ENCODE results near the gene DCDC2.

DCDC2 gene

GRCh38 chr6:24140591-24140990 is 217.3 kb downstream of the DCDC2 start:
- no peak for FAIRE-seq

DNA sequence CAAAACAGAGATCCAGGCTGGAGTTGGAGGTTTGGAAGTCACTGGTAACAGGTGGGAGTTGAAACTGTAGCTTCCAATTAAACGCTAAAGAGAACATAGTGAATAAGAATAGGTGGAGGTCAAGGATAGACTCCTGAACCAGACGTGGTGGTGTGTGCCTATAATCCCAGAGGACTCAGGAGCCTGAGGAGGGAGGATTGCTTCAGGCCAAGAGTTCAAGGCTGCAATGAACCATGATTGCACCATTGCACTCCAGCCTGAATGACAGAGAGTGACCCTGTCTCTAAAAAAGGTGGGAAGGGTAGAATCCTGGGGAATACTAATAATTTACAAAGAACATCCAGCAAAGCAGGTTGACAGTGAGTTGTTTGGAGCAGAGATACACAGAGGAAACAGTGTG is 218.2 kb downstream of the DCDC2 start:
- FAIRE-seq, result no peak

GRCh38 chr6:24139080-24139479 is 218.8 kb downstream of the DCDC2 start:
- no peak for FAIRE-seq

- FAIRE-seq, result no peak
Observed at GRCh38 chr6:24131751-24132150, 226.1 kb downstream of the DCDC2 start.

GRCh38 chr6:24127316-24127715 is 230.5 kb downstream of the DCDC2 start:
- no peak for FAIRE-seq

DNA sequence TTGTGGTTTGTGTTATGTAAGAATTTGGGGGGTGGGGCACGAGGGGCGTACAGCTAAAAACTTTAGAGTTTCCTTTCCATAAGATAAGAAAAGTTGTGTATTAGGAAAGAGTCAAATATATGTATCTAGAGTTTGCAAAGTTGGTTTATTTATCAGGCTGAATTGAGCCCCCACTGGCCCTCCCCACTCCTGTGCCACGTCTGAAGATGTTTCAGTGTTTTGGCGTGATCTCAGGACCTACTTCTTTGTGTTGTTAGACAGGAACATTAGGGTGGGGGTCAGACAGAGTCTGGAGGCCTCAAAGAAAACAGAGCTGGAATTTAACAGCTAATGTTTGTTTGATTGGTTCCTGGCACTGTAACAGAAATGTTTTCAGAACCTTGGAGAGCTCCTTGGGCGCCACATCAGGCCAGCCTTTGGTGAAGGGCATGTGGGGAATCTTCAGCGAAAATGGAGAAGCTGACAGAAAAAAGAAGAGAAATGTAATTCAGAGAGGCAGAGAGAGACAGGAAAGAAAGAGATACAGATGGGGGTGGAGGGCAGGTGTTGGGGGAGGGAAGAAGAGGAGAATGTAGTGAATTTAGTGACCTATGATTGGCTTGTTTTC is 231.2 kb downstream of the DCDC2 start:
- FAIRE-seq, result no peak

GRCh38 chr6:24125980-24126379 is 231.9 kb downstream of the DCDC2 start, which contains the start of gene NRSN1:
Gene NRSN1 (plus strand): TSS chr6:24126215. CDS start chr6:24134328, 8,113 bp downstream.
- FAIRE-seq, result no peak

DNA sequence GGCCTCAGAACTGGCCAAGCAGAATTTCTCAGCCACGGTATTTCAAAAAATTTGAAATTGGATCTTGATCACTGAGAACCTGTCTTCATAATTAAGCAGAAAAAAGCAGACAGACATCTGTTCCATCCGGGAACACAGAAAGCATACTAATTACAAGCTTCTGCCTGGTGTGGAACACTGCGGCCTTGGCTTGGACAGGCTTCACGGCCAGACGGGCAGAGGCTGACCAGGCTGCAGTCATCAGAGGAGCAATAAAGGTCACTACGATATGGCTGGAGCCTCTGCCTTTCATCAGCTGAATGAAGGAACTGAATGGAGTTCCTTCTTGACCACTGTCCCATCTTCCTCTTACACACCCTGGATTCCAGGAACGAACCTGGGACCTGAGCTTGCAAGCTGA is 235.7 kb downstream of the DCDC2 start:
- no peak for FAIRE-seq
